ENCODE results near the gene CELA1.
"Not testable (repeated sequence)": the region's sequence is repeated elsewhere in the genome, so short reads cannot be mapped to it uniquely, and the experiment has no call there.

The CELA1 gene

GRCh38 chr12:51348116-51348515 lies 1.6 kb upstream of the CELA1 start:
- H3K27me3 Mint-ChIP-seq (ENCODE audit: low read depth, poor library complexity): peaks cover 8% of the 10 kb centered on the region
- TF ChIP-seq CTCF (IDR thresholded peaks at IDR 0.05): no peak
- H3K9me3 Mint-ChIP-seq: no peaks in the 10 kb centered on the region
- H3K4me3 Mint-ChIP-seq: no peak overlapping the region
- no peak overlapping the region for H3K27ac Mint-ChIP-seq
- no peak for DNase-seq
- peaks cover 29% of the 10 kb centered on the region for H3K4me1 Mint-ChIP-seq
- no peaks in the 10 kb centered on the region for H3K36me3 Mint-ChIP-seq (ENCODE audit: low read depth)

DNA sequence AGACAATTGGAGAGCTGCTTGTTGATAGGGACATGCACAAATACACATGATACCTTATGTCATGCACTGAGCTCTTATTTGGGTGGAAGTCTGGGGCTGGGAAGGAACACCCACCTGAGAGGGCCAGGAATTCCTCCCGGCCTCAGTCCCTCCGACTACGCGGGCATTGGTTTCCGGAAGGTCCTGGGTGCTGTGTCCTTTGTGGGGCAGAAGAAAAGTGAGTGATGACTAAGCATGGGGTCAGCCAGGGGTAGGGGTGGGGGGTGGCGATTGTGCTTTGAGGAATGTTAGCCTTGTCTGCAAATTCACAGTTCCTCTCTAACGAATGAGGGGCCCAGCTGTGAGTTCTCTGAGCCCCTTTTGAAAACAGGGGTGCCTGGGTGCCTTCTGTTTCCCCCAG lies 798 bp downstream of the CELA1 start:
- Mint-ChIP-seq H3K27ac (no peak overlapping the region), H3K4me3 (no peak overlapping the region), H3K4me1 (peaks cover 30% of the 10 kb centered on the region), H3K36me3 (ENCODE audit: low read depth) (no peaks in the 10 kb centered on the region), H3K27me3 (ENCODE audit: low read depth, poor library complexity) (peaks cover 8% of the 10 kb centered on the region), H3K9me3 (no peaks in the 10 kb centered on the region)
- DNase-seq: no peak
- TF ChIP-seq CTCF (IDR thresholded peaks at IDR 0.05): no peak

DNA sequence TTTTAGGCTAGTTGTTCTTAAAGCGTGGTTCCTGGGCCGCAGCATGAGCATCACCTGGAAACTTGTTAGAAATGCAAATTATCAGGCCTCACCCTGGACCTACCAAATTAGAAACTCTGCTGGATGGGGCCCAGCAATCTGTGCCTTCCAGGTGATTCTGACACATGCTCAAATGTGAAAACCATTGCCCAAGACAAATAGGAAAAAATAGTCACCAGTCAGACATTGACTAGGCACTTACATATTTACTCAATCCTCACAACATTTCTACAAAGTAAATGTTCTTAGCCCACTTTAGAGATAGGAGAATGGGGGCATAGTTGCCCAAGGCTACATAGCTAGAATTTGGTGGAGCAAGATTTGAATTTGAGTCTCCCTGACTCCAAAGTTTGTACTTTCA lies 3.3 kb downstream of the CELA1 start:
- Mint-ChIP-seq H3K27me3 (ENCODE audit: low read depth, poor library complexity) (peaks cover 15% of the 10 kb centered on the region), H3K36me3 (ENCODE audit: low read depth) (no peaks in the 10 kb centered on the region), H3K9me3 (no peaks in the 10 kb centered on the region), H3K4me3 (no peak overlapping the region), H3K27ac (no peak overlapping the region), H3K4me1 (peaks cover 30% of the 10 kb centered on the region)
- TF ChIP-seq CTCF (IDR thresholded peaks at IDR 0.05): no peak
- no peak for DNase-seq

DNA sequence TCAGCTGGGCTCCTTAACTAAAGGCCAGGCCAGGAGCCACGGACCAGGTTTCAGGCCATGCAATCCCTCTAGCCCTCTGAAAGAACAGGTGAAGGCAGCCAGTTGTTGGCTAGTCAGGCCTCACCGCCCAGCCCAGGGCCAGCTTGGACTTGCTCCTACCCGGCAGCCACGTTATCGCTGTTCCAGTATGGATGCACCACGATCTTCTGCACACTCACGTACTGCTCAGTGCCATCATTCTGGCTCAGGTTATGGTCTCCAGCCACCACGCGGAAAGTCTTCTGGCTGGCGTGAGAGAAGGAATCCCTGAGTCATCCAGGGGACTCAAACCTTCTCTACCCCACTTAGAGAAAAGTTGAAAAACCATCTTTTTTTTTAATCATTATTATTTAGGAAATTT lies 4.1 kb downstream of the CELA1 start:
- Mint-ChIP-seq H3K27me3 (ENCODE audit: low read depth, poor library complexity) (peaks cover 17% of the 10 kb centered on the region), H3K4me1 (peaks cover 30% of the 10 kb centered on the region), H3K27ac (no peak overlapping the region), H3K4me3 (no peak overlapping the region), H3K36me3 (ENCODE audit: low read depth) (no peaks in the 10 kb centered on the region), H3K9me3 (no peaks in the 10 kb centered on the region)
- DNase-seq: no peak
- TF ChIP-seq CTCF (IDR thresholded peaks at IDR 0.05): no peak

GRCh38 chr12:51341251-51342007 lies 5.0 kb downstream of the CELA1 start:
- Mint-ChIP-seq H3K36me3 (ENCODE audit: low read depth) (no peaks in the 10 kb centered on the region), H3K9me3 (no peaks in the 10 kb centered on the region), H3K4me1 (peaks cover 27% of the 10 kb centered on the region), H3K27me3 (ENCODE audit: low read depth, poor library complexity) (peaks cover 11% of the 10 kb centered on the region), H3K4me3 (no peak overlapping the region), H3K27ac (no peak overlapping the region)
- peak; percentile 96 for TF ChIP-seq CTCF (IDR thresholded peaks at IDR 0.05)
- peak; percentile 71 for DNase-seq

DNA sequence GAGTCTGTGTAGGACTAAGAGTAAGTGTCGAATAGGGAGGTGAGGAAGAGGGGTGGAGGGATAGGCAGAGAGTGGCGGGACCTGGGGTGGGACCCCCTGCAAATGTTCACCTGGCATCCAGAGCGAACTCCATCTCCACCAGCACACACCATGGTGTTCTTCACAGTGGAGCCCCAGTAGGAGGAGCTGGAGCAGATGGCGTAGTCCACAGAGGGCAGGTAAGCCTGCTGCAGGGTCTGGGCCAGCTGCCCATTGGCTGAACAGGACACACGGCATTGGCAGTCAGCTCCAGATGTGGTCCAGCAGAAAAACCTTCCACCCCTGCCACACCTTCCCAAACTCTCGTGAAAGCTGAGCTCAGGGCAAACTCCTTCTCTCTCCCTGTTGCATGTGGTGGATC lies 6.7 kb downstream of the CELA1 start:
- H3K27ac Mint-ChIP-seq: no peak overlapping the region
- no peak overlapping the region for H3K4me3 Mint-ChIP-seq

GRCh38 chr12:51337336-51337735 lies 9.1 kb downstream of the CELA1 start:
- DNase-seq; H3K27ac Mint-ChIP-seq; H3K4me3 Mint-ChIP-seq; H3K36me3 Mint-ChIP-seq (ENCODE audit: low read depth); H3K9me3 Mint-ChIP-seq: not testable (repeated sequence)
- Mint-ChIP-seq H3K27me3 (ENCODE audit: low read depth, poor library complexity) (peaks cover 21% of the 10 kb centered on the region), H3K4me1 (peaks cover 17% of the 10 kb centered on the region)

More for the DNA sequence above, 6.7 kb downstream of the CELA1 start:
- Mint-ChIP-seq H3K9me3 (no peaks in the 10 kb centered on the region), H3K4me1 (peaks cover 22% of the 10 kb centered on the region), H3K36me3 (ENCODE audit: low read depth) (no peaks in the 10 kb centered on the region), H3K27me3 (ENCODE audit: low read depth, poor library complexity) (peaks cover 15% of the 10 kb centered on the region)
- no peak for TF ChIP-seq CTCF (IDR thresholded peaks at IDR 0.05)
- no peak for DNase-seq

All from nephron progenitor cell (in vitro differentiated cells).